DOHH2 (cell line): ENCODE measurements around the gene RTRAF.

ENCODE experiments used
- H3F3A ChIP-seq: fragments of 200-600 bp; sonication (generic), shearing (Covaris generic); 2 replicates; pipeline ENCODE4 v1.6.0; 2016; ENCODE audit warnings: antibody characterized with exemption, mild to moderate bottlenecking; ENCODE audit not compliant: control insufficient read depth, insufficient read depth
- H3K27ac ChIP-seq: fragments of 200-600 bp; sonication (generic); 2 replicates; pipeline ENCODE4 v1.5.1; 2014; ENCODE audit warnings: low read depth, mild to moderate bottlenecking, low read length, moderate library complexity
- H3K27me3 ChIP-seq: fragments of 200-600 bp; sonication (generic); 2 replicates; pipeline ENCODE4 v1.6.1; 2014; ENCODE audit warnings: mild to moderate bottlenecking, low read length, mixed read lengths; ENCODE audit not compliant: control insufficient read depth
- H3K36me3 ChIP-seq: fragments of 200-600 bp; sonication (generic); 2 replicates; pipeline ENCODE4 v1.6.1; 2014; ENCODE audit warnings: mild to moderate bottlenecking, low read length, moderate library complexity, mixed read lengths; ENCODE audit not compliant: control insufficient read depth
- H3K4me1 ChIP-seq: fragments of 200-600 bp; sonication (generic); 2 replicates; pipeline ENCODE4 v1.6.1; 2014; ENCODE audit warnings: mild to moderate bottlenecking, low read length, mixed read lengths; ENCODE audit not compliant: control insufficient read depth
- H3K4me2 ChIP-seq: fragments of 200-600 bp; sonication (generic); 2 replicates; pipeline ENCODE4 v1.6.0; 2014; ENCODE audit warnings: mild to moderate bottlenecking, low read length, moderate library complexity
- H3K4me3 ChIP-seq: fragments of 200-600 bp; sonication (generic); 2 replicates; pipeline ENCODE4 v1.5.1; 2014; ENCODE audit warnings: mild to moderate bottlenecking, low read length, mixed read lengths
- H3K79me2 ChIP-seq: fragments of 200-600 bp; sonication (generic); 2 replicates; pipeline ENCODE4 v1.6.1; 2014; ENCODE audit warnings: mild to moderate bottlenecking, low read length, mixed read lengths; ENCODE audit not compliant: control insufficient read depth
- H3K9me2 ChIP-seq: fragments of 200-600 bp; sonication (generic); replicated peaks from 2 replicates; pipeline ENCODE4 v1.6.1; 2014; ENCODE audit warnings: mild to moderate bottlenecking, low read length, mixed read lengths; ENCODE audit not compliant: control insufficient read depth
- H3K9me3 ChIP-seq: fragments of 200-600 bp; sonication (generic); 2 replicates; pipeline ENCODE4 v1.6.1; 2014; ENCODE audit warnings: antibody characterized with exemption, low read length, mixed read lengths; ENCODE audit not compliant: control insufficient read depth, insufficient read depth
- H4K20me1 ChIP-seq: fragments of 200-600 bp; sonication (generic); 2 replicates; pipeline ENCODE4 v1.6.0; 2014; ENCODE audit warnings: low read depth, mild to moderate bottlenecking, antibody characterized with exemption, low read length, moderate library complexity; ENCODE audit not compliant: control insufficient read depth, insufficient read depth
- CTCF ChIP-seq: fragments of 200-600 bp; sonication (generic); IDR thresholded peaks from one replicate; pipeline ENCODE4 v1.5.1; 2014; ENCODE audit warnings: antibody characterized with exemption, mild to moderate bottlenecking, low read depth, low read length; ENCODE audit not compliant: poor library complexity, severe bottlenecking
- EZH2phosphoT487 ChIP-seq: fragments of 200-600 bp; sonication (generic); IDR thresholded peaks from 2 replicates; pipeline ENCODE4 v1.6.1; 2017; ENCODE audit warnings: borderline replicate concordance, mild to moderate bottlenecking, antibody characterized with exemption, low read length, moderate library complexity, mixed read lengths

The RTRAF gene

DNA sequence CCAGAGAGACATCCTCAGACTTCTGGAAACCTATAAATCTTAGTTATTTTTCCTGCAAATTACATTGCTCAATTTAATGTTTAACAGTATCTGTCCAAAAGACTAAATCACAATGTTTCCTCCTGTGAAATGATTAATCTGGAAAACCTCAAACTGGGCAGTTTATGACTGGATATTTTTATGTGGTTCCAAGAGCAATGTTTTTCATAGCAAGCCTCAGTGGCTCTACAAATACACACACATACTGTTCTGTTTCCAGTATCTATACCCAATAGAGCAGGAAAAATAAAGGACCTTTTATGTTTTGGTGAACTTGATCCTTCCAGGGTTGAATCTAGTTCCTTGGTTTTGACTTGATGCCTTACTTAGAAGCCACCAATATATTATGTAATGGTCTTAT is 70.3 kb downstream of the RTRAF start:
- Histone ChIP-seq H3K27me3 (peaks cover 7% of the 10 kb centered on the region), H3K36me3 (no peaks in the 10 kb centered on the region), H4K20me1 (no peaks in the 10 kb centered on the region), H3F3A (no peaks in the 10 kb centered on the region), H3K4me2 (no peak overlapping the region), H3K4me3 (no peak overlapping the region), H3K27ac (no peak overlapping the region), H3K9me2 (no peaks in the 10 kb centered on the region), H3K4me1 (no peaks in the 10 kb centered on the region), H3K9me3 (no peaks in the 10 kb centered on the region), H3K79me2 (no peaks in the 10 kb centered on the region)
- TF ChIP-seq CTCF (no peak), EZH2phosphoT487 (no peak)

DNA sequence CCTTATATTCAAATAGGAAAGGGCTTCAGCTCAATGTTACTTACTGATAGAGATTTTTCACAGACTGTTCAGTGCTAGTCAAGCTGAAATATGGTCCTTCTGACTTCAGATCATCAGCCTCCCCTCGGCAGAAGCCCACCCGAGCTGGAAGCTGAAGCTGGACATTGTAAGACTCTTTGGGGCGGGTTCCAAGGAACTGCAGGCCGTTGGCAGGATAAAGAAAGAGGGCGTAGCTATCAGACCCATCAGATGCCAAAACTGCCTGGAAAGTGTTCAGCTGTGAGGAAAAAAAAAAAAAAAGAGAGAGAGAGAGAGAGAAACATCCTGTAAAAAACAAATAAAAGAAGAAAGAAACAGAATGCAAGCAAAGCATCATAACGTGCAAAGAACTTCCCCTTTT is 70.7 kb downstream of the RTRAF start:
- H3K27ac ChIP-seq: no peak overlapping the region
- H3F3A ChIP-seq: no peaks in the 10 kb centered on the region
- H3K36me3 ChIP-seq: no peaks in the 10 kb centered on the region
- no peaks in the 10 kb centered on the region for H3K9me3 ChIP-seq
- no peaks in the 10 kb centered on the region for H3K79me2 ChIP-seq
- no peaks in the 10 kb centered on the region for H4K20me1 ChIP-seq
- no peaks in the 10 kb centered on the region for H3K4me1 ChIP-seq
- H3K27me3 ChIP-seq: peaks cover 7% of the 10 kb centered on the region
- no peak for TF ChIP-seq EZH2phosphoT487
- no peak for TF ChIP-seq CTCF
- no peak overlapping the region for H3K4me2 ChIP-seq
- no peaks in the 10 kb centered on the region for H3K9me2 ChIP-seq
- H3K4me3 ChIP-seq: no peak overlapping the region
